K562 (cell line): ENCODE measurements around the gene GALT. TPM values are rescaled to one million over a fixed set of nuclear protein-coding genes. Genes with fewer than 3 reads are reported as not detected.
A peak's percentile ranks its signal among the peaks of the same experiment; 100 is the strongest.

ENCODE experiments used
- CGGBP1 ChIP-seq: fragments of 250-450 bp; sonication (Bioruptor Pico); IDR thresholded peaks from 2 replicates; pipeline ENCODE4 v1.9.0; 2021; ENCODE audit warnings: mild to moderate bottlenecking
- EP400 ChIP-seq: fragments of 450-650 bp; IDR thresholded peaks from 2 replicates; pipeline ENCODE4 v1.6.1; 2017; ENCODE audit warnings: antibody characterized with exemption, mild to moderate bottlenecking, moderate library complexity
- EWSR1 ChIP-seq: fragments of 450-650 bp; IDR thresholded peaks from 2 replicates; pipeline ENCODE4 v1.6.1; 2018; ENCODE audit warnings: borderline replicate concordance, mild to moderate bottlenecking, low read depth, moderate library complexity; ENCODE audit not compliant: partially characterized antibody
- GATA2 ChIP-seq: sonication (generic); formaldehyde crosslinking; IDR thresholded peaks from 2 replicates; pipeline ENCODE4 v1.4.0; 2020; ENCODE audit warnings: mild to moderate bottlenecking, missing genetic modification reagents
- MAX ChIP-seq: sonication (generic); formaldehyde crosslinking; IDR thresholded peaks from 2 replicates; pipeline ENCODE4 v1.9.0; 2022; ENCODE audit warnings: mild to moderate bottlenecking, missing genetic modification reagents
- MCM5 ChIP-seq: fragments of 450-650 bp; IDR thresholded peaks from 2 replicates; pipeline ENCODE4 v1.6.1; 2016; ENCODE audit warnings: low read depth
- PHB2 ChIP-seq: fragments of 450-650 bp; IDR thresholded peaks from 2 replicates; pipeline ENCODE4 v1.6.1; 2017; ENCODE audit warnings: low read depth
- PKNOX1 ChIP-seq: fragments of 450-650 bp; IDR thresholded peaks from 2 replicates; pipeline ENCODE4 v1.6.1; 2016
- TCF15 ChIP-seq: fragments of 250-450 bp; sonication (Bioruptor Pico); IDR thresholded peaks from 2 replicates; pipeline ENCODE4 v1.8.0; 2022; ENCODE audit warnings: moderate library complexity, mild to moderate bottlenecking, inconsistent platforms
- TFE3 ChIP-seq: fragments of 450-650 bp; formaldehyde crosslinking; IDR thresholded peaks from 2 replicates; pipeline ENCODE4 v1.4.0; 2020; ENCODE audit warnings: mild to moderate bottlenecking, mixed read lengths
- XRCC5 ChIP-seq: fragments of 200-400 bp; formaldehyde crosslinking; IDR thresholded peaks from 2 replicates; pipeline ENCODE4 v1.6.1; 2017; ENCODE audit warnings: low read depth, mild to moderate bottlenecking, low read length
- ZBTB40 ChIP-seq, 2 experiments: fragments of 450-650 bp in 1 of 2; sonication (generic) in 1 of 2; formaldehyde crosslinking in 1 of 2; IDR thresholded peaks; 2 replicates each; pipeline versions ENCODE4 v1.7.1 to v1.9.0; 2016 to 2022; ENCODE audit warnings: inconsistent platforms in 1 of 2, mild to moderate bottlenecking in 1 of 2, missing genetic modification reagents in 1 of 2
- ZNF696 ChIP-seq: fragments of 250-450 bp; sonication (Bioruptor Pico); conservative IDR thresholded peaks from 2 replicates; pipeline ENCODE4 v1.4.0; 2020; ENCODE audit warnings: mild to moderate bottlenecking, moderate library complexity
- ZNF79 ChIP-seq: fragments of 250-450 bp; sonication (Bioruptor Pico); IDR thresholded peaks from 2 replicates; pipeline ENCODE4 v1.4.0; 2020; ENCODE audit warnings: low read depth, mild to moderate bottlenecking, moderate library complexity
- polyA plus RNA-seq, 8 experiments: library from polyadenylated mRNA; depleted of rRNA in 4 of 8; stranded (reverse) in 5 of 8; unstranded in 3 of 8; fragments of >200 nt; fragmentation: Nextera tagmentation in 2 of 8; fragmentation: Illumina TruSeq in 1 of 8; extraction: Ambion mirVana in 2 of 8; extraction: Trizol in 1 of 8; gene quantifications; 2 replicates each; pipeline versions ENCODE4 v1.2.1 to v1.2.3, GENCODE V29; 2011 to 2014; ENCODE audit warnings: inconsistent platforms in 1 of 8, missing spikeins in 1 of 8
- total RNA-seq, 7 experiments: library from RNA; depleted of rRNA in 6 of 7; stranded (reverse); fragments of >200 nt in 6 of 7; fragmentation: Illumina TruSeq in 2 of 7; extraction: Trizol in 2 of 7; gene quantifications; 2 replicates each; pipeline versions ENCODE4 v1.2.1 to v1.2.3, GENCODE V29; 2011 to 2021; ENCODE audit warnings: low replicate concordance in 1 of 7

The GALT gene
- total and polyA plus RNA-seq, 9 of the 15 experiments (the other 6 are each of a cell fraction or from before 2014, with no cell fraction given): 7.3 to 29.2 (median 15.6) TPM

- TF ChIP-seq ZNF79 (CRISPR knock-in tag): no peak
- no peak for TF ChIP-seq EWSR1
- no peak for TF ChIP-seq GATA2 (CRISPR knock-in tag)
- TF ChIP-seq TFE3: no peak
- TF ChIP-seq PHB2: no peak
- TF ChIP-seq PKNOX1: 0 out of 2 replicates have a peak, but pooled peaks have one; percentile 9
- TF ChIP-seq ZBTB40 (IDR thresholded peaks at IDR 0.05): peak; percentile 91
- no peak for TF ChIP-seq ZBTB40 (CRISPR knock-in tag; IDR thresholded peaks at IDR 0.05)
- TF ChIP-seq MCM5: no peak
- no peak for TF ChIP-seq ZNF696 (CRISPR knock-in tag)
- no peak for TF ChIP-seq XRCC5
- TF ChIP-seq TCF15: no peak
- no peak for TF ChIP-seq CGGBP1
- no peak for TF ChIP-seq MAX (CRISPR knock-in tag)
- peak; percentile 77 for TF ChIP-seq EP400
These were observed 19.1 kb downstream of the GALT start (continued) for GRCh38 chr9:34665381-34666250.
